ENCODE data around the gene FBXO17.
"Not testable (repeated sequence)": the region's sequence is repeated elsewhere in the genome, so short reads cannot be mapped to it uniquely, and the experiment has no call there.

FBXO17 gene

GRCh38 chr19:38979812-38980211 is 4.3 kb upstream of the FBXO17 start:
- DNase-seq = no peak

GRCh38 chr19:38978326-38978689 is 2.8 kb upstream of the FBXO17 start:
- DNase-seq = no peak

GRCh38 chr19:38977445-38978325 is 2.1 kb upstream of the FBXO17 start:
- DNase-seq = no peak

GRCh38 chr19:38975861-38976271 is 324 bp upstream of the FBXO17 start:
- DNase-seq = no peak

- no peak for DNase-seq
These were observed 823 bp downstream of the FBXO17 start for GRCh38 chr19:38974624-38975213.

GRCh38 chr19:38971672-38972071 is 3.9 kb downstream of the FBXO17 start:
- no peak for DNase-seq

- DNase-seq = no peak
These were observed 4.6 kb downstream of the FBXO17 start for GRCh38 chr19:38970664-38971532.

GRCh38 chr19:38966149-38966548 is 9.4 kb downstream of the FBXO17 start:
- DNase-seq = not testable (repeated sequence)

GRCh38 chr19:38964738-38965137 is 10.8 kb downstream of the FBXO17 start:
- DNase-seq = no peak

- DNase-seq = no peak
These were observed 15.9 kb downstream of the FBXO17 start for GRCh38 chr19:38959618-38960017.

GRCh38 chr19:38958301-38958700 is 17.2 kb downstream of the FBXO17 start:
- DNase-seq = no peak

GRCh38 chr19:38956264-38956663 is 19.3 kb downstream of the FBXO17 start:
- no peak for DNase-seq

GRCh38 chr19:38953677-38954076 is 21.9 kb downstream of the FBXO17 start:
- no peak for DNase-seq

- peak; percentile 0 for DNase-seq
These were observed 23.0 kb downstream of the FBXO17 start for GRCh38 chr19:38952395-38953165.

- DNase-seq = no peak
These were observed 24.4 kb downstream of the FBXO17 start for GRCh38 chr19:38951187-38951586.

GRCh38 chr19:38949580-38950367 is 25.8 kb downstream of the FBXO17 start:
- peak; percentile 74 for DNase-seq

- no peak for DNase-seq
These were observed 29.1 kb downstream of the FBXO17 start for GRCh38 chr19:38946229-38947010.

- DNase-seq = no peak
These were observed 29.8 kb downstream of the FBXO17 start for GRCh38 chr19:38945562-38946228.

GRCh38 chr19:38944981-38945506 is 30.5 kb downstream of the FBXO17 start:
- no peak for DNase-seq

All from NCI-H1417 treated with DMSO at 0.1 percent for 48 hours (cell line).